GM19035 (cell line): Measurements from ENCODE around the gene MSANTD7.
"Not testable (repeated sequence)": the region's sequence is repeated elsewhere in the genome, so short reads cannot be mapped to it uniquely, and the experiment has no call there.

Experiments
- ATAC-seq: cut with Tn5 transposase; IDR thresholded peaks from one replicate; pipeline ENCODE4 v1.9.1; 2021; ENCODE audit not compliant: unreplicated experiment

Gene MSANTD7, protein sequence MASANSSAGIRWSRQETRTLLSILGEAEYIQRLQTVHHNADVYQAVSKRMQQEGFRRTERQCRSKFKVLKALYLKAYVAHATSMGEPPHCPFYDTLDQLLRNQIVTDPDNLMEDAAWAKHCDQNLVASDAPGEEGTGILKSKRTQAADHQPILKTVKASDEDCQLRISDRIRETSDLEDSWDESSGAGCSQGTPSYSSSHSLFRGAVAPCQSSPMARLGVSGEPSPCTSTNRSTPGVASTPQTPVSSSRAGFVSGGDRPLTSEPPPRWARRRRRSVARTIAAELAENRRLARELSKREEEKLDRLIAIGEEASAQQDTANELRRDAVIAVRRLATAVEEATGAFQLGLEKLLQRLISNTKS

DNA sequence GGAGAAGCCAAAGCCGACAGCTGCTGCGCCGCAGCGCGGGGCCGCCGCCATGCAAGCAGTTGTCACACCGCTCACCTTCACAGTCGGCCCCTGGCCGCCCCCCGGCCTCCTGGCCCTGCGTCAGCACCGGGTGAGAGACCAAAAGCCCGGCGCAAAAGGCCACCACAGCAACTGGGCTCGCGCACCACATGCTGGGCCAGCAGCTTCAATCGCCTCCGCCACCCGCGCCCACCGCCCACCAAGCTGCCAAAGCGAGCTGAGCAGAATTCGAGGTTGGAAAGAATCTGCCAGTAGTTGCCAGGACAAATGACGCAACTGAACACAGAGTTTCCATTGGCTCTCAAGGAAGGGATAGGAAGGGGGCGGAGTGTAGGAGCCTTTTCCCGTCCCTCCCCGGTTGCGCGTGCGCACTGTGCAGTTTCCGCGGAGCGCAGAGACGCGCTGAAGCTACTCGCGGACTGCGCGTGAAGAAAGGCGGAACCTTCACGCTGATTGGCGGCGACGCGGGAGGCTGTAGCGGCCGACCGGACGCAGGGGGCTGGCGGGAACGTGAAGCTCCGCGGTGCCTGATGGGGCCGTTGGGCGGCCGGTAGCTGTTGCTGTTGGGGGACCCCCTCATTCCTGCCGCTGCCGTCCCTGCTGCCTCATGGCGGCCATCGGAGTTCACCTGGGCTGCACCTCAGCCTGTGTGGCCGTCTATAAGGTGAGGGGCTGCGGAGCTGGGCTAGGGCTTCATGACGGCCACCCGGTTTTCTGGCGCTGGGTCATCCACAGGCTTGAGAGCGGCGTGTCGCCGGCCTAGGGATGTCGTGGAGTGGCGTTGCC lies at the start of gene MSANTD7, which contains the start of the genes CDNF and HSPA14:
TSS of gene MSANTD7 (plus strand) at position 550 of the 825 bp plus-strand sequence. CDS start 3,979 bp downstream, outside the sequence.
TSS of gene CDNF (minus strand) at position 281 of the 825 bp plus-strand sequence. CDS start at position 190, 91 bp downstream.
TSS of gene HSPA14 (plus strand) at position 550 of the 825 bp plus-strand sequence. CDS start at position 647, 97 bp downstream.
- peak; percentile 94 for ATAC-seq

DNA sequence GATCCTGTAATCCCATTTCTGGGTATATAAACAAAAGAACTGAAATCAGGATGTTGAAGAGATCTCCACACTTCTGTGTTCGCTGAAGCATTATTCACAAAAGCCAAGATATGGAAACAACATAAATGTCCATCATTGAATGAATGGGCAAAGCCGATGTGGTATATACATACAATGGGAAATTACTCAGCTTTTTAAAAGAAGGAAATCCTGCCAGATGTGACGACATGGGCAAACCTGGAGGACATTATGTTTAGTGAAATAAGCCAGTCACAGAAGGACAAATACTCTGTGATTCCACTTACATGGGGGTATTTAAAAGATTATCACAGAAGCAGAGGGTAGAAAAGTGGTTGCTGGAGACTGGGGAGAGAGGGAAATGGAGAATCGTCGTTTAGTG lies 39.5 kb upstream of the MSANTD7 start:
- ATAC-seq = no peak

DNA sequence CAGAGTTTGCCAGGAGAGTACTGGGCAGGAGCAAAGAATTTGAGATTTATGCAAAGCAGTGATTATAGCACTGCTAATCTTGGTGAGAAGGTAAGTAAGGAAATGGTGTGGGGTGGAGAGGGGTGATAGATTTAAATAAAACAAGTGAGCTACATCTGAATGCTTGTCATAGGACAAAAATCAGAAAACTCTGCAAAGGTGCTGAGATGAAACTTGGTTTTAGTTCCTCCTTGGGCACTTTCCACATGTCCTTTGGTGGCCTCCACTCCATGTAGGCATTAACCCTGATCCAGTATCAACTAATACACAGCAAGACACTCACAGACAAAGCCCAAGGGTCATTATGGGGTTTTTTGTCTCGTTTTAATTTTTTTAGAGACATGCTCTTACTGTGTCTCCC lies 37.7 kb upstream of the MSANTD7 start:
- no peak for ATAC-seq

DNA sequence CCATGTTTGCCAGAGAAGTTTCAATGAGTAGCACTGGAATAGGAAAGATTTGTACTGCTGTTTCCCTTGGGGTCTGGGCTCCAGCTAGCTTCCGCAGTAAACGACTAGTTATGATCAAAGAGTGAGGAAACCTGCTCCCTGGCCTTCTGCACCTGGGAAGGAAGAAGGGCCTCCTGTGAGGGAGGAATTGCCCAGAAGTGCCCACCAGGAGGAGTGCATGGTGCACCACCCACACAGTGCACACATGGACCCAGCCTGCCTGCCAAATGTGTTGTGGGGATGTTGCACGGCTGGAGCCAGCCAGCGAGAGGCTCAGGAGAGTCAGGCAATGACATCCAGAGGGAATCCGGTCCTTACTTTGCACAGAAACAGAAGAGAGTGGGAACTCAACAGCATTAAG lies 36.4 kb upstream of the MSANTD7 start:
- ATAC-seq = no peak

DNA sequence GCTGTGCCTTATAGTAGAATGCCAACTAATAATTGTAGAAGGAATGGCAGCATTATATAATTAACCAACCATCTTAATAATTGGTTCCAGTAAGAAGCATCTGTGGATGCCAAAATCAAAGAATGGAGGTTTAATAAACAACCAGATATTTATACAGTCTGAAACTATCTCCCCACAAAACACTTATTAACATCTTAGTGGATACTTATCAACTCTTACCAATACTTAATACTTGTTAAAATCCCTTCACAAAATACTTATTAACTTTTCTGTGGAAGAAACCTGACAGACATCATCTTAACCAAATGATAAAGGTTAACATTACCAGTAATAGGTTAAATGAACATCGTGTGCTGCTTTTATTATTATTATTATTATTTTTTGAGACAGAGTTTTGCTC lies 34.3 kb upstream of the MSANTD7 start:
- ATAC-seq = no peak

DNA sequence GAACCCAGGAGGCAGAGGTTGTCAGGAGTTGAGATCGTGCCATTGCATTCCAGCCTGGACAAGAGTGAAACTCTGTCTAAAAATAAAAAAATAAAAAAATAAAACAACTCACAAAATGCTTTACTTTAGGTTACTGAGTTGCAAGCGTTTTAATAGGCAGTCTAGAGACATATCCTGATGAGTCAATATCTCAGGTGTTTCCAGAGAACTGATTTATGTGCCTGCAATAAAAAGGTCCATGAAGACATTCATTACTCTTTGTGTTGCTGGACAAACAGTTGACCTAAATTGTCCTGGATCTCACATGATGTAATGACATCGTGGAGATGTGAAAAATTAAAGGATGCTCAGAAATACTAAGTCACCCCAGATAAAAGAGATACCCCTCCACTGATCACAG lies 31.8 kb upstream of the MSANTD7 start:
- no peak for ATAC-seq

DNA sequence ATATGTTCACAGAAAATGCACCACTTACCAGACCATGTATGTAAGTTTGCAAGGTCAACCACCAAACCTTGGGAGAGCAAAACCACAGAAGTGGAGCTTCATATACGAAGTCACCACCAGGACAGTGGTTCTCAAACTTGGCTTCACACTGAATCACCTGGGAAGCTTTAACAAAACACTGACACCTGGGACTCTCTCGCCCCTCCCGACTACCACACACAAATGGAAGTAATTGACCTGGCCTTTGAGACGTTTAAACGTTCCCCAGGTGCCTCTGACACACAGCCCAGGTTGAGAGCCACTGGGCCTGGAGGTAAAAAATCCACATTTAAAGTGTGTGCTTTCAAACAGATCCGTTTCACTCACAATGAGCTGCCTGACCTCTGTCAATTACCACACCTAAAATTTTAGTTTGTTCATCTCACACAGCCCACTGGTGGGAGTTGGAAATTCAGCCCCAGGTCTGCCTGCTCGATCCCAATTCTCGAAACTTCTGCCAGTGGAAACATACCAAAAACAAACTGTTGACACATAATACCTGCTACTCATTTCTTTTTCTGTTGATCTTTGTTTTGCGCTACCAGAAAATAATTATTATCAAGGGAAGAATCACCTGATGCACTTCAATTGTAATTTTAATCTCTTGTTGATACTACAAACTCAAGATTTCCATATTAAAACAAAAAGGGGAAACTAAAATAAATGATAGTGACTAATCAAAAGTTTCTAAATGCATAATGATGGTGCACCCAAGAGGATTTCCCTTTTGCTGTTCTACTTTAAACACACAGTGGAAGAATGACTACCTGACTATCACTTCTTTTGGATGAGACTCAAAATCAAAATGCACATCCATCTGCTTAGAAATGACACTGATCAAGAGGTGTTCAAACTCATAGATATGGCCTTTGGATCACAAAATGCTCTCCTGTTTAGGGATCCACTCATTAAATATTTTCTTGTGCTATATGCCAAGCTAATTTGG lies 26.8 kb upstream of the MSANTD7 start:
- ATAC-seq = no peak

DNA sequence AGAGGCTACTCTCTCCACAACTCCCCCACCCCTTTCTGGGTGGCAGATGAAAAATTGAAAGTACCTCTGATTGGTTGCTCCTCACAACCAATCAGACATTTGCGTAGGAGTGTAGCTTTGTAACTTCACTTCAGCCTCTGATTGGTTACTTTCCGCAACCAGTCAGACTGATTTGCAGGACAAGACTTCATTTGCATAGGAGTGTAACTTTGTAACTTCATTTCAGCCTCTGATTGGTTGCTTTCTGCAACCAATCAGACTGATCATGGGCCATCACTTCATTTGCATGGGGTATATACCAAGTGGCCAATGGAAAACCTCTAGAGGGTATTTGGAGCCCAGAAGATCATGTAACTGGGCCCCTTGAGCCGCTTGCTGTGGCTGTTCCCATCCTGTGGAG lies 25.8 kb upstream of the MSANTD7 start:
- ATAC-seq = no peak

DNA sequence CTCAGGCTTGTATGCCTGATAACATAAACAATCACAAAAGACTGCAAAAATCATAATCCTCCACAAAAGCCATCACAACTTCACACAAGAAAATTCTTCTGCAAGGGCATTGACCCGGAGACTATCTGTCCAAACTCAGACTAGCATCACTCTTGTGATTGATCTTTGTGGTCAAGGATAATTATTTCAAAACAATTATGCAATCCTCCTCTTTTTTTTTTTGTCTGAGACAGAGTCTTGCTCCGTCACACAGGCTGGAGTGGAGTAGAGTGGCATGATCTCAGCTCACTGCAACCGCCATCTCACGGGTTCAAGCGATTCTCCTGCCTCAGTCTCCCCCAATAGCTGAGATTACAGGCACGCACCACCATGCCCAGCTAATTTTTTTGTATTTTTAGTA lies 22.4 kb upstream of the MSANTD7 start:
- ATAC-seq = no peak

DNA sequence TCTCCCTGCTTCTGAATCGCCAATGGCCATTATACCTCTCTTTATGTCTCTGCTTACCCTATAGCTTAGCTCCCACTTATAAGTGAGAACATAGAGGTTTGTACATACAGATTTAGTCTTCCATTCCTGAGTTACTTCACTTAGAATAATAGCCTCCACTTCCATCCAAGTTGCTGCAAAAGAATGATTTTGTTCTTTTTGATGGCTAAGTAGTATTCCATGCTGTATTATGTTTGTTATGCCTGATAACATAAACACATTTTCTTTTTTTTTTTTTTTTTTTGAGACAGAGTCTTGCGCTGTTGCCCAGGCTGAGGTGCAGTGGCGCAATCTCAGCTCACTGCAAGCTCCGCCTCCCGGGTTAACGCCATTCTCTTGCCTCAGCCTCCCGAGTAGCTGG lies 21.4 kb upstream of the MSANTD7 start:
- not testable (repeated sequence) for ATAC-seq

DNA sequence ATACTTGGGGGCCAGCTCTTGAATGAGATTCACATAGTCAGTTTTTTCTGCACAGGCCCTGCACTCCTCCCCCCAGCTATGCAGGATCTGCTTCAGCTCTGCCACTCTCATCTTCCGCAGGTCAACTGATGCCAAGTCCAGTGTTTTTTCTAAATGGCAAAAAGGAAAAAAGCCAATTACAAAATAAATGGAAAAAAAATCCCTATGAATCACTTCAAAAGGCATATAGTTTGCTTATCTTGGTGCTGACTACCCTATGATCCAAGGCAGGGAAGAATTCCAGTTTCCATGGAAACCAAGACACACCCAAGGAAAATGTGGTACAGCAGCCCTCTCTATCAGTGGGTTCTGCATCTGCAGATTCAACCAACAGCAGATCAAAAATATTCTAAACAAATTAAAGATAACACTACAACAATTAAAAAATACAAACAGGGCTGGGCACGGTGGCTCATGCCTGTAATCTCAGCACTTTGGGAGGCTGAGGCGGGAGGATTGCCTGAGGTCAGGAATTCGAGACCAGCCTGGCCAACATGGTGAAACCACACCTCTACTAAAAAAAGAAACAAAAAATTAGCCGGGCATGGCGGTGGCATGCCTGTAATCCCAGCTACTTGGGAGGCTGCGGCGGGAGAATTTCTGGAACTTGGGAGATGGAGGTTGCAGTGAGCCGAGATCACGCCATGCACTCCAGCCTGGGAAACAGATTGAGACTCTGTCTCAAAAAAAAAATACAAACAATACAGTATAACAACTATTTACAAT lies 17.9 kb upstream of the MSANTD7 start:
- no peak for ATAC-seq

DNA sequence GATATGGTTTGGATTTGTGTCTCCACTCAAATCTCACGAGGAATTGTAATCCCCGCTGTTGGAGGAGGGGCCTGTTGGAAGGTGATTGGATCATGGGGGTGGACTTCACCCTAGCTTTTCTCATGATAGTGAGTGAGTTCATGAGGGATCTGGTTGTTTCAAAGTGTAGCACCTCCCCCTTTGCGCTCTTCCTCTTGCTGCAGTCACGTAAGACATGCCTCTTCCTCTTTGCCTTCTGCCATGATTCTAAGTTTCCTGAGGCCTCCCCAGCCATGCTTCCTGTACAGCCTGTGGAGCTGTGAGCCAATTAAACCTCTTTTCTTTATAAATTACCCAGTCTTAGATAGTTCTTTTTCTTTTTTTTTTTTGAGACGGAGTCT lies 17.3 kb upstream of the MSANTD7 start:
- ATAC-seq = no peak

DNA sequence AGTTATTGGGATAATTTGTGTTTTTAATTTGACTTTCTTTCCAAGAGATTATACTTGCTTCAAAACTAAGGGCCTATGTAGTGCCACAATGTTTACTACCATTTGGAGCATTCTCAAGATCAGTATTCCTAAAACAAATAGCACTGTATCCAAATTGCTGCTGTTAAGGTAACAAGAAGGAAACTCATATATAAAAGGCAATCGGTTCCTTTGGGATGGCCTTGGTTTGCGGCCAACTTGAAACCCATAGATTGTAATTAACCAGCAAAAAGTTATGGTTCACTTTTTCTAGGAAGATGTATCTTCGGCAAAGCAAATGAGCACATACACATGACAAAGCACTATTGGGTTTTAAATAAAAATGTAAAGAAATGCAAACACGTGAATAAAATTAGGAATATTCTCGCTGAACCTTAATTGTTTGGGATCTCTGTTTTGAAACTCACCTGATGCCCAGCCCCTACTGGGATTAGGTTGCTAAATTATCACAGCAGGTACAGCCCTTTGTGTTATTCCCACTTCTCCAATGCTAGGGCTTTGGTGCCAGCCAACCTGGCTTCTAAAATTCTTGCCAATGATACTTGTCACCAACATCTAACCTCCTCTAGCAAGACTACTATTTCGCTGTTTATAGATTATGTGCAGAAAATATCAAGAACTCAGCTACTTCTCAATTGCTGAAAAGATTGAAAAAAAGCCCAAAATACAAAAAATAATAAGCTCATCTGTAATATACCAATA lies 16.3 kb upstream of the MSANTD7 start:
- no peak for ATAC-seq

DNA sequence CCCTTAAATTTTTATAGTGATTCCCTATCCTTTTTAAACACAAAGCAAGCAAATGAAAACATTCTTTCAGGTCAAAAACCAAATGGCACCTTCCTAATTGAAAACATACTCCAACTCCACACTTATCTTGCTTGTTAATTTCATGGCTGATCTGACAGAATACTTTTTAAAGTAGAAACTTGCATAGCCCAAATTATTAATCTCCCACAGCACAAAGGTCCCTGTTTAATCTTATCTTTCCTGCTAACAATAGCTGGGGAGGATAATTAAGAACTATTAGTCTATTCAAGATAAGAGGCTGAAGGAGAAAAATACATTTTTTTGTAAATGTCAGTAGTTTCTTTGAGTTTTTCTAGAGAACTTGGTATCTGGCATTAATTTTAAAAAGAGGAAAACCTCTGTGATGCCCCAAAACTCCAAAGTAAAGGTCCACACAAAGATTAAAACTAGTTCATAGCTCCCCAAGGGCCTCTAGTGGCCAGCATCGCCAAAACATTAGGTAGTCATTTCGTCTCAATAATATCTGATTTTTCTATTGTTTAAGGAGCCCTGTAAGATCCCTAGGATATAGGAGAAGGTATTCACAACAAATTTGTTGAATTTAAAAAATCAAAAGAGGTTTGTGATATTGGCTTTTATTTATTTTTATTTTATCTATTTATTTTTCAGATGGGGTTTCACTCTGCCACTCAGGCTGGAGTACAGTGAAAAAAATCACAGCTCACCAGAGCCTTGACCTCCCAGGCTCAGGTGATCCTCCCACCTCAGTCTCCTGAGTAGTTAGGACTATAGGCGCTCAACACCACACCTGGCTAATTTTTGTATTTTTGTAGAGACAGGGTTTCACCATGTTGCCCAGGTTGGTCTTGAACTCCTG lies 15.0 kb upstream of the MSANTD7 start:
- ATAC-seq = no peak

DNA sequence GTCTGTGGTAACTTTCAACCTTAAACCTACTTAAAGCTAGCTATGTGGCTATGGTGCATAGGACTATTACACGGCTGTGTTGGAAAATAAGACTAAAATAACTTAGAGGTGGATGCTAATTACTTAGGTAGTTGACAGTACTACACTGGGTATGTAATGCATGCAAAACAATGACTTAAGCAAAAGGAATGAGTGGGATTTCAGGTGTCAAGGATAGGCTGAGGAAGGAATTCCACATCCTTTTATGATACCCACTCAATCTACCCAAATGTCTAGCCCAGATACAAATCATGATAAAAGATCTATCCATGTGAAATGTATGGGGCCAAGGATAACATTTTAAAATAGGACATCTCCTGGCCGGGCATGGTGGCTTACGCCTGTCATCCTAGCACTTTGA lies 14.1 kb upstream of the MSANTD7 start:
- ATAC-seq = no peak

DNA sequence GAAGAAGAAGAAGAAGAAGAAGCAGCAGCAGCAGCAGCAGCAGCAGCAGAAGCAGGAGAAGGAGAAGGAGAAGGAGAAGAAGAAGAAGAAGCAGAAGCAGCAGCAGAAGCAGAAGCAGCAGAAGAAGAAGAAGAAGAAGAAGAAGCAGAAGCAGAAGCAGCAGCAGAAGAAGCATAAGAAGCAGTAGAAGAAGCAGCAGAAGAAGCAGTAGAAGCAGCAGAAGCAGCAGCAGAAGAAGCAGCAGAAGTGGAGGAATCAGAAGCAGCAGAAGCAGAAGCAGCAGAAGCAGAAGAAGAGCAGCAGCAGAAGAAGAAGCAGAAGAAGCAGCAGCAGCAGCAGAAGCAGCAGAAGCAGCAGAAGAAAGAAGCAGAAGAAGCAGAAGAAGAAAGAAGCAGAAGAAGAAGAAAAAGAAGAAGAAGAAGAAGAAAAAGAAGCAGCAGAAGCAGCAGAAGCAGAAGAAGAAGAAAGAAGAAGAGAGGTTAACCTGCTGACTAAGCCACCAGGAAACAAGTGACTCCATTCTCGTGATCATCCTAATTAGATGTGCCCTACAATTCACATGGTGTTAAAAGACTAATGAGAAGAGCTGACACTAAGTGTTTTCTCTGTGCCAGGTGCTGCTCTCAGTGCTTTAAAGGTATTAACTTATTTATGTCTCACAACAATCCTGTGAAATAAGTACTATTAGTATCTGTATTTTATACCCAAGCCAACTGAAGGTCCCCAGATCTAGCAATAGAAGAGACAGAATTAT lies 11.9 kb upstream of the MSANTD7 start:
- ATAC-seq = no peak

DNA sequence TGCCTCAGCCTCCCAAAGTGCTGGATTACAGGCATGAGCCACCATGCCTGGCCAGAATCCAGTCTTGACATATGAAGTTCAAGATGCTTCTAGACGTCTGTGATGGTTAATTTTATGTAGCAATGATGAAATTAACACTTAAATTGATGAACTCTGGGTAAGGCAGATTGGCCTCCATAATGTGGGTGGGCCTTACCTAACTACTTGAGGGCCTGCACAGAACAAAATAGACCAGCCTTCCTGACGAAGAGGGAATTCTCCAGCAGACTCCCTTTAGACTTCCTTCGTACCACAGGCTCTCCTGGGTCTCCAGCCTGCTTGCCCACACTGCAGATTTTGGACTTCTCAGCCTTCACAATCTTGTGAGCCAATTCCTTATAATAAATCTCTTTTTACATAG lies 5.0 kb upstream of the MSANTD7 start:
- no peak for ATAC-seq

DNA sequence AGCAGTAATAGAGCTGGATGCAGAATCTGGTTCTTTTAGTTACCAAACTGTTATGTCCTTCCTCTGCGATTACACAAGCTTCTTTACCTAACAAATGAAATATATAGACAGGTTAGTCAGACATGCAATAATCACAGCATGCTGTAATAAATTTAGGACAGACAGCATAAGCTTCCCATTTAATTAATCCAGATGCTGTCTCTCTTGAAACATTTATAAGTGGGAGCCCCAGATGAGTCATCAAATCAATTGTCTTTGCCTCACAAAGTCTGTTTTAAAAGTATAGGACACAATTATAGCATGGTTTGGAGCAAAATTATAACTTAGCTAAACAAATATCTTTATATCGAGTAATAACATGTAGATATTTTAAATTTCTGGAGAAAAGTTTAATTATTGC lies 1.9 kb upstream of the MSANTD7 start:
- no peak for ATAC-seq
